Pancreas (tissue), 10 donors: Measurements from ENCODE around the gene PTRH1. TPM values are rescaled to one million over a fixed set of nuclear protein-coding genes. Genes with fewer than 3 reads are reported as not detected.

Source experiments
- ATAC-seq, 4 donors: fragments of 200-7000 bp; cut with Tn5 transposase; one replicate each; pipeline versions ENCODE4 v1.8.0 to v1.9.1; 2020; ENCODE audit warnings: mild to moderate bottlenecking in 4 of 4, moderate library complexity in 4 of 4
- DNase-seq, 6 donors: peaks; one replicate each; pipeline ENCODE4 v3.0.0-alpha.2; 2020
- FAIRE-seq: peaks from 2 replicates; lab custom pipeline; 2012; peaks lifted over from hg19 to GRCh38; lab: Jason Lieb, UNC
- H3K27ac ChIP-seq, 4 donors: fragments of 200-600 bp; sonication (generic); 1 replicate in 3 of 4; 2 replicates in 1 of 4; pipeline versions ENCODE4 v1.5.0 to v1.8.0; 2020
- H3K27me3 ChIP-seq, 4 donors: fragments of 200-600 bp; one replicate each; pipeline ENCODE4 v1.8.0; 2021
- H3K36me3 ChIP-seq, 3 donors: fragments of 200-600 bp; sonication (generic) in 1 of 3; one replicate each; pipeline versions ENCODE4 v1.5.0 to v1.8.0; 2020 to 2021
- H3K4me1 ChIP-seq, 3 donors: fragments of 200-600 bp; one replicate each; pipeline ENCODE4 v1.8.0; 2021
- H3K4me3 ChIP-seq, 4 donors: fragments of 200-600 bp; sonication (generic) in 2 of 4; one replicate each; pipeline versions ENCODE4 v1.5.0 to v1.8.0; 2020 to 2021
- H3K9me3 ChIP-seq, 4 donors: fragments of 200-600 bp; one replicate each; pipeline ENCODE4 v1.8.0; 2021
- WGBS, 2 donors: extraction: QIAGEN DNeasy Blood & Tissue Kit; methylation state at CpG; one replicate each; pipeline ENCODE4 v1.1.7; 2013; 5-methylcytosine and 5-hydroxymethylcytosine counted together
- intact Hi-C, 3 donors: fragments of 100-400 bp; cut with DNase I; formaldehyde crosslinking; loops; one replicate each; pipeline versions ENCODE4 v1.11.1 to v1.14.2; 2022
- polyA plus RNA-seq, 2 donors: library from polyadenylated mRNA; stranded (reverse); fragments of 200-250 nt; gene quantifications; one replicate each; pipeline ENCODE4 v1.2.3, GENCODE V29; 2013
- total RNA-seq, 6 donors: library from RNA; stranded (reverse); fragmentation: NEBNext Ultra II Directional in 4 of 6; extraction: Animal tissue kit (Norgen Biotek cat#: 25700) in 4 of 6; gene quantifications; one replicate each; pipeline versions ENCODE4 v1.2.1 to v1.2.4, GENCODE V29; 2021 to 2023
- TF ChIP-seq, protein P1 (sequence below), 4 donors: fragments of 200-600 bp; sonication (generic) in 3 of 4; IDR thresholded peaks; one replicate each; pipeline versions ENCODE4 v1.5.0 to v1.8.0; 2021; ENCODE audit warnings: antibody characterized with exemption in 4 of 4
- donor health status: healthy with polysubstance abuse.
- donor health status: DM: no; HTN: no; CAD: no; lungs with moderate emphysema.
- donor health status: DM: no; HTN: no; CAD: no.
- donor health status: control.
- donor health status: control.
- donor health status: Bipolar disorder and iron deficiency.
- donor health status: DM: yes; HTN: yes; CAD: no.
- donor health status: DM: no; HTN: no; CAD: no.
- donor health status: DM: no; HTN: no; CAD: no.
- donor health status: DM: yes; HTN: yes; CAD: no.

PTRH1 gene, protein sequence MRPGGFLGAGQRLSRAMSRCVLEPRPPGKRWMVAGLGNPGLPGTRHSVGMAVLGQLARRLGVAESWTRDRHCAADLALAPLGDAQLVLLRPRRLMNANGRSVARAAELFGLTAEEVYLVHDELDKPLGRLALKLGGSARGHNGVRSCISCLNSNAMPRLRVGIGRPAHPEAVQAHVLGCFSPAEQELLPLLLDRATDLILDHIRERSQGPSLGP
- total RNA-seq (10 to 100 TPM in 2 of 6 donors, 1 to 10 TPM in 4; 5.6 to 11.9 (median 9.0) TPM), polyA plus RNA-seq (10 to 100 TPM; 11.5 to 13.4 TPM)

GRCh38 chr9:127715470-127716337 lies at the start of gene PTRH1, which contains the start of gene TTC16:
Gene PTRH1, minus strand, starts transcription at chr9:127715663. Its CDS starts 24 bp downstream, at chr9:127715639.
Gene TTC16, plus strand, starts transcription at chr9:127716079. Its CDS starts 67 bp downstream, at chr9:127716146.
- Histone ChIP-seq H3K4me1 (peaks cover 0 to 14% (median 9%) of the 10 kb centered on the region in 3 donors), H3K9me3 (no peaks in the 10 kb centered on the region), H3K27me3 (no peaks in the 10 kb centered on the region), H3K36me3 (no peaks in the 10 kb centered on the region), H3K27ac (peak within 1 kb of the TSS; percentile 74 to 80 (median 76)), H3K4me3 (peak within 1 kb of the TSS; percentile 49 to 85 (median 72))
- WGBS, 2 donors: 4% methylated on average over 57 to 65 of the region's 65 CpGs
- DNase-seq (peak; percentile 96 to 98 (median 98)), ATAC-seq (peak; percentile 97 to 99 (median 98)), FAIRE-seq (peak; percentile 82)
- TF ChIP-seq, protein P1, sequence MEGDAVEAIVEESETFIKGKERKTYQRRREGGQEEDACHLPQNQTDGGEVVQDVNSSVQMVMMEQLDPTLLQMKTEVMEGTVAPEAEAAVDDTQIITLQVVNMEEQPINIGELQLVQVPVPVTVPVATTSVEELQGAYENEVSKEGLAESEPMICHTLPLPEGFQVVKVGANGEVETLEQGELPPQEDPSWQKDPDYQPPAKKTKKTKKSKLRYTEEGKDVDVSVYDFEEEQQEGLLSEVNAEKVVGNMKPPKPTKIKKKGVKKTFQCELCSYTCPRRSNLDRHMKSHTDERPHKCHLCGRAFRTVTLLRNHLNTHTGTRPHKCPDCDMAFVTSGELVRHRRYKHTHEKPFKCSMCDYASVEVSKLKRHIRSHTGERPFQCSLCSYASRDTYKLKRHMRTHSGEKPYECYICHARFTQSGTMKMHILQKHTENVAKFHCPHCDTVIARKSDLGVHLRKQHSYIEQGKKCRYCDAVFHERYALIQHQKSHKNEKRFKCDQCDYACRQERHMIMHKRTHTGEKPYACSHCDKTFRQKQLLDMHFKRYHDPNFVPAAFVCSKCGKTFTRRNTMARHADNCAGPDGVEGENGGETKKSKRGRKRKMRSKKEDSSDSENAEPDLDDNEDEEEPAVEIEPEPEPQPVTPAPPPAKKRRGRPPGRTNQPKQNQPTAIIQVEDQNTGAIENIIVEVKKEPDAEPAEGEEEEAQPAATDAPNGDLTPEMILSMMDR (IDR thresholded peaks at IDR 0.05): no peak
- intact Hi-C loops: no loop called here

DNA sequence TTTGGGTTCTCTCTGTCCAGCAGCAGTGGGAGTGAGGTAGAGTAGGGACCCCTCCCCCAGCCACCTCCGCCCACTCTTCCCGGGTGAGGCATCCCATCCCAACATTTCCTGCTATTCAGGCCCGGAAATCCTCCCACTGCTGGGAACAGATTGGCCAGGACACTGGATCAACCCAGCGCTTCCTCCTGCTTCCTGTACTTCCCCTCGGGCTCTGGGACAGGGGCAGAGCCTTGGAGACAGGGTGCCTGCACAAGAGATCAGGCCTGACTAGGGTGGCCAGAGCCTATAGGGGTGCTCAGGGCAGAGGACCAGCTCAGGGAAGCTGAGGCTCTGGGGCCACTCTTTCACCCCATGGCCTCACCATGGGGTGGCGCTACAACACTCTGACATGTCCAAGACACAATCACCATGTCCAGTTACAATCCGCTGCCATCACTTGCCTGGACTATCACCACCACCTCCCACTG lies 48.5 kb upstream of the PTRH1 start:
- WGBS, 2 donors: 44 to 59% methylated on average over 7 of the region's 7 CpGs
- no peaks in the 10 kb centered on the region for H3K27me3 ChIP-seq
- H3K36me3 ChIP-seq: no peaks in the 10 kb centered on the region
- TF ChIP-seq, protein P1 (IDR thresholded peaks at IDR 0.05): no peak
- no peaks in the 10 kb centered on the region for H3K4me1 ChIP-seq
- H3K4me3 ChIP-seq: no peak overlapping the region
- no peak for FAIRE-seq
- H3K27ac ChIP-seq: no peak overlapping the region
- DNase-seq: peak in 1 of 6 donors; percentile 73
- no peaks in the 10 kb centered on the region for H3K9me3 ChIP-seq
- peak; percentile 44 to 78 (median 63) for ATAC-seq
- intact Hi-C loops: no loop called here

DNA sequence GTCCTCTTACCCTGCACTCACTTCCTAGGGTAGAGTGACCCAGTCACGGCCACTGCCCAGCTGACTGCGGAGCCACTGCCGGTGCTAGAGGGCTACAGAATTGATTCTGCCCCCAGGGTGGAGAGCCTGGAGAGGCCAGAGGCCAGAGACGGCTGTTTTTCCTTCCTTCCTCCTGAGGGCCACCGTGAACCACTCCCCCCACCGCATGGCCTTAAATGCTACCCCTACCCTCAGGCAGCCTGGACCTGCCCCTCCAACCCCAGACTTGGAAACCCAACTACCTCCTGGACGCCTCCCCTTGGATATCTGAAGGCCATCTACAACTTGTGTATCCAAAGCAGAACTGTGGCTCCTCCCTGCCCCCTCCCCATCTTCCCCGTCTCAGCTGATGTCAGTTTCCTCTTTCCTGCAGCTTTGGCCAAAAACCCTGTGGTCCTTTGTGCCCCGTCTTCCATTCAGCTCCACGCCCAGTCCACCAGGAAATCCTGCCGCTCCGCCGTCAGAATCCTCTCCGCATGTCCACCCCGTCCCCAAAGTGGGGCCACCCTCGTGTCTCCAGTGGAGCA lies 46.7 kb upstream of the PTRH1 start:
- no peaks in the 10 kb centered on the region for H3K9me3 ChIP-seq
- FAIRE-seq (no peak), ATAC-seq (peak in 3 of 4 donors; percentile 19 to 56 (median 48)), DNase-seq (no peak)
- H3K36me3 ChIP-seq: no peaks in the 10 kb centered on the region
- no peaks in the 10 kb centered on the region for H3K27me3 ChIP-seq
- H3K4me1 ChIP-seq: no peaks in the 10 kb centered on the region
- intact Hi-C loops: no loop called here
- H3K4me3 ChIP-seq: no peak overlapping the region
- 50 to 51% methylated on average over 16 of the region's 16 CpGs for WGBS, 2 donors
- no peak overlapping the region for H3K27ac ChIP-seq
- TF ChIP-seq, protein P1 (IDR thresholded peaks at IDR 0.05): no peak

DNA sequence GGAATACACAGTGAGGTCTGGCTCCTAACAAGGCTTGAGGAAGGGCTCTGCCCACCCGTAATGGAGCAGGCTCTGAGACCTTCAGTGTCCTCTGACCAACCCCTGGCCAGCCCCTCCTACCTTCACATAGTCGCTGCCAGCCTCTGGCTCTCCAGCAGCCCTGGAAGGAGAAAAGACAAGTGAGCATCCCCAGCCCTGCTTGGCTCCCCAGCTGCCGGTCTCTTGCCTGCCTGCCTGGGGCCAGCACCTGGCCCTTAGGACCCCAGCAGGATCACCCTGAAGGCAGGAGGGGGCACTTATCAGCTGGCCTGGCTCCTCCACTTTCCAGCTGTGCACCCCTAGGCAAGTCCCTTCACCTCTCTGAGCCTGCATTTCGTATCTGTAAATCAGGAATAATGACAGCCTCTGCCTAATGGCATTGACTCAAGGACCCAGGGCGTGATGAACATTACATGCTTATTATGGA lies 46.1 kb upstream of the PTRH1 start:
- Histone ChIP-seq H3K4me3 (no peak overlapping the region), H3K4me1 (no peaks in the 10 kb centered on the region), H3K9me3 (no peaks in the 10 kb centered on the region), H3K27me3 (no peaks in the 10 kb centered on the region), H3K36me3 (no peaks in the 10 kb centered on the region), H3K27ac (no peak overlapping the region)
- FAIRE-seq (no peak), ATAC-seq (no peak), DNase-seq (no peak)
- intact Hi-C loops: no loop called here
- TF ChIP-seq, protein P1 (IDR thresholded peaks at IDR 0.05): no peak
- WGBS, 2 donors: 53 to 61% methylated on average over 5 of the region's 5 CpGs
